Measurements from ENCODE around the gene MME.

MME gene

GRCh38 chr3:155182467-155182866 is 102.3 kb downstream of the MME start:
- TF ChIP-seq RAD21 (IDR thresholded peaks at IDR 0.05; ENCODE audit: low read depth) = no peak

- TF ChIP-seq YY1 (IDR thresholded peaks at IDR 0.05; ENCODE audit: low read depth) (no peak), TAF1 (IDR thresholded peaks at IDR 0.05; ENCODE audit: low read depth) (no peak), EGR1 (IDR thresholded peaks at IDR 0.05) (no peak), FOXM1 (IDR thresholded peaks at IDR 0.05; ENCODE audit: borderline replicate concordance, low read depth) (no peak), USF1 (IDR thresholded peaks at IDR 0.05) (no peak), NFIC (IDR thresholded peaks at IDR 0.05) (no peak), CEBPB (IDR thresholded peaks at IDR 0.05) (no peak), CREB1 (IDR thresholded peaks at IDR 0.05; ENCODE audit: low read depth) (no peak), EP300 (IDR thresholded peaks at IDR 0.05; ENCODE audit: borderline replicate concordance) (no peak), RAD21 (IDR thresholded peaks at IDR 0.05; ENCODE audit: low read depth) (no peak), TCF12 (IDR thresholded peaks at IDR 0.05; ENCODE audit: low read depth) (no peak), REST (IDR thresholded peaks at IDR 0.05; ENCODE audit: low read depth) (no peak), ZBTB7A (IDR thresholded peaks at IDR 0.05; ENCODE audit: low read depth) (no peak)
These were observed 103.9 kb downstream of the MME start for GRCh38 chr3:155184011-155184410.

GRCh38 chr3:155185631-155186071 is 105.5 kb downstream of the MME start:
- TF ChIP-seq MAX (IDR thresholded peaks at IDR 0.05) (no peak), FOXM1 (IDR thresholded peaks at IDR 0.05; ENCODE audit: borderline replicate concordance, low read depth) (no peak), TEAD4 (IDR thresholded peaks at IDR 0.05) (no peak), USF1 (IDR thresholded peaks at IDR 0.05) (no peak), REST (IDR thresholded peaks at IDR 0.05; ENCODE audit: low read depth) (no peak), EGR1 (IDR thresholded peaks at IDR 0.05) (no peak), TAF1 (IDR thresholded peaks at IDR 0.05; ENCODE audit: low read depth) (no peak), ZBTB7A (IDR thresholded peaks at IDR 0.05; ENCODE audit: low read depth) (no peak), YY1 (IDR thresholded peaks at IDR 0.05; ENCODE audit: low read depth) (no peak), TCF12 (IDR thresholded peaks at IDR 0.05; ENCODE audit: low read depth) (no peak), CEBPB (IDR thresholded peaks at IDR 0.05) (no peak), RAD21 (IDR thresholded peaks at IDR 0.05; ENCODE audit: low read depth) (no peak), NFIC (IDR thresholded peaks at IDR 0.05) (no peak), EP300 (IDR thresholded peaks at IDR 0.05; ENCODE audit: borderline replicate concordance) (no peak), CREB1 (IDR thresholded peaks at IDR 0.05; ENCODE audit: low read depth) (no peak)

- TF ChIP-seq EP300 (IDR thresholded peaks at IDR 0.05; ENCODE audit: borderline replicate concordance) = no peak
- TF ChIP-seq MAX (IDR thresholded peaks at IDR 0.05) = no peak
- no peak for TF ChIP-seq CEBPB (IDR thresholded peaks at IDR 0.05)
- no peak for TF ChIP-seq USF1 (IDR thresholded peaks at IDR 0.05)
- TF ChIP-seq RAD21 (IDR thresholded peaks at IDR 0.05; ENCODE audit: low read depth) = no peak
- no peak for TF ChIP-seq CREB1 (IDR thresholded peaks at IDR 0.05; ENCODE audit: low read depth)
- TF ChIP-seq NFIC (IDR thresholded peaks at IDR 0.05) = no peak
- TF ChIP-seq YY1 (IDR thresholded peaks at IDR 0.05; ENCODE audit: low read depth) = no peak
- no peak for TF ChIP-seq FOXM1 (IDR thresholded peaks at IDR 0.05; ENCODE audit: borderline replicate concordance, low read depth)
- TF ChIP-seq EGR1 (IDR thresholded peaks at IDR 0.05) = no peak
- TF ChIP-seq TEAD4 (IDR thresholded peaks at IDR 0.05) = no peak
- TF ChIP-seq TAF1 (IDR thresholded peaks at IDR 0.05; ENCODE audit: low read depth) = no peak
These were observed 107.9 kb downstream of the MME start for GRCh38 chr3:155188031-155188430.

GRCh38 chr3:155189478-155189877 is 109.4 kb downstream of the MME start:
- no peak for TF ChIP-seq CREB1 (IDR thresholded peaks at IDR 0.05; ENCODE audit: low read depth)
- TF ChIP-seq TCF12 (IDR thresholded peaks at IDR 0.05; ENCODE audit: low read depth) = no peak
- no peak for TF ChIP-seq RAD21 (IDR thresholded peaks at IDR 0.05; ENCODE audit: low read depth)
- no peak for TF ChIP-seq USF1 (IDR thresholded peaks at IDR 0.05)

Data from Ishikawa (cell line).